Nephron (organoid): ENCODE measurements around the gene FHOD3.

ENCODE experiments used
- H3K27ac Mint-ChIP-seq, 3 experiments: 2 replicates each; pipeline ENCODE4 v1.8.0; 2020; ENCODE audit warnings: mixed read lengths in 3 of 3, mild to moderate bottlenecking in 2 of 3, moderate library complexity in 1 of 3
- H3K27me3 Mint-ChIP-seq: 2 replicates; pipeline ENCODE4 v1.8.0; 2021; ENCODE audit warnings: low read depth, mild to moderate bottlenecking, moderate library complexity, mixed read lengths
- H3K36me3 Mint-ChIP-seq: 2 replicates; pipeline ENCODE4 v1.8.0; 2020; ENCODE audit warnings: low read depth, mixed read lengths
- H3K4me1 Mint-ChIP-seq: 2 replicates; pipeline ENCODE4 v1.8.0; 2020; ENCODE audit warnings: mixed read lengths
- H3K4me3 Mint-ChIP-seq, 3 experiments: 2 replicates each; pipeline ENCODE4 v1.8.0; 2020; ENCODE audit warnings: mild to moderate bottlenecking in 3 of 3, mixed read lengths in 3 of 3, moderate library complexity in 2 of 3
- H3K9me3 Mint-ChIP-seq: 2 replicates; pipeline ENCODE4 v1.8.0; 2020; ENCODE audit warnings: mixed read lengths
- CTCF ChIP-seq, 3 experiments: fragments of 200-600 bp; sonication (generic); IDR thresholded peaks; one replicate each; pipeline ENCODE4 v1.5.0; 2021; ENCODE audit warnings: antibody characterized with exemption in 3 of 3; ENCODE audit not compliant: unreplicated experiment in 3 of 3

The FHOD3 gene

GRCh38 chr18:36308711-36309435, 11.4 kb downstream of the FHOD3 start:
- peaks cover 11% of the 10 kb centered on the region for H3K27me3 Mint-ChIP-seq
- no peak overlapping the region for H3K4me3 Mint-ChIP-seq
- H3K9me3 Mint-ChIP-seq, result no peaks in the 10 kb centered on the region
- H3K36me3 Mint-ChIP-seq, result no peaks in the 10 kb centered on the region
- peaks cover 50% of the 10 kb centered on the region for H3K4me1 Mint-ChIP-seq
- H3K27ac Mint-ChIP-seq, result peak overlapping the region in 2 of 3 experiments; percentile 41 to 45
- no peak for TF ChIP-seq CTCF (IDR thresholded peaks at IDR 0.05; ENCODE audit: unreplicated experiment in 3 of 3)

- Mint-ChIP-seq H3K4me1 (peaks cover 49% of the 10 kb centered on the region), H3K4me3 (no peak overlapping the region), H3K36me3 (no peaks in the 10 kb centered on the region), H3K27me3 (peaks cover 16% of the 10 kb centered on the region), H3K9me3 (no peaks in the 10 kb centered on the region), H3K27ac (peak overlapping the region; percentile 41 to 51 (median 45))
- TF ChIP-seq CTCF (IDR thresholded peaks at IDR 0.05; ENCODE audit: unreplicated experiment in 3 of 3), result no peak
Measured at GRCh38 chr18:36309436-36310391, 12.2 kb downstream of the FHOD3 start.

GRCh38 chr18:36311026-36311570, 13.6 kb downstream of the FHOD3 start:
- no peak overlapping the region for H3K27ac Mint-ChIP-seq
- H3K36me3 Mint-ChIP-seq, result no peaks in the 10 kb centered on the region
- TF ChIP-seq CTCF (IDR thresholded peaks at IDR 0.05; ENCODE audit: unreplicated experiment in 3 of 3), result no peak
- peaks cover 36% of the 10 kb centered on the region for H3K4me1 Mint-ChIP-seq
- H3K9me3 Mint-ChIP-seq, result no peaks in the 10 kb centered on the region
- H3K27me3 Mint-ChIP-seq, result peaks cover 14% of the 10 kb centered on the region
- H3K4me3 Mint-ChIP-seq, result no peak overlapping the region

GRCh38 chr18:36312806-36313395, 15.4 kb downstream of the FHOD3 start:
- H3K36me3 Mint-ChIP-seq, result peaks cover 4% of the 10 kb centered on the region
- H3K4me1 Mint-ChIP-seq, result peaks cover 23% of the 10 kb centered on the region
- TF ChIP-seq CTCF (IDR thresholded peaks at IDR 0.05; ENCODE audit: unreplicated experiment in 3 of 3), result no peak
- peaks cover 7% of the 10 kb centered on the region for H3K27me3 Mint-ChIP-seq
- peaks cover 4% of the 10 kb centered on the region for H3K9me3 Mint-ChIP-seq
- no peak overlapping the region for H3K4me3 Mint-ChIP-seq
- peak overlapping the region in 1 of 3 experiments; percentile 4 for H3K27ac Mint-ChIP-seq

GRCh38 chr18:36314098-36314497, 16.6 kb downstream of the FHOD3 start:
- peaks cover 14% of the 10 kb centered on the region for H3K36me3 Mint-ChIP-seq
- peaks cover 16% of the 10 kb centered on the region for H3K9me3 Mint-ChIP-seq
- H3K27me3 Mint-ChIP-seq, result peaks cover 7% of the 10 kb centered on the region
- H3K27ac Mint-ChIP-seq, result peak overlapping the region; percentile 46 to 65 (median 54)
- no peak for TF ChIP-seq CTCF (IDR thresholded peaks at IDR 0.05; ENCODE audit: unreplicated experiment in 3 of 3)
- no peak overlapping the region for H3K4me3 Mint-ChIP-seq
- H3K4me1 Mint-ChIP-seq, result peaks cover 16% of the 10 kb centered on the region
